ENCODE data around the gene RFNG. TPM values are rescaled to one million over a fixed set of nuclear protein-coding genes. Genes with fewer than 3 reads are reported as not detected.
A peak's percentile ranks its signal among the peaks of the same experiment; 100 is the strongest.

Gene RFNG
- total RNA-seq, 1 experiment from 2014 or later, result 46.7 TPM

- Histone ChIP-seq H3K4me3 (ENCODE audit: low read length) (peak within 1 kb of the TSS; percentile 94), H4K20me1 (ENCODE audit: low read length) (no peaks in the 10 kb centered on the region), H3K27ac (ENCODE audit: low read length) (peak within 1 kb of the TSS; percentile 20), H3F3A (ENCODE audit: low read length, unreplicated experiment) (no peaks in the 10 kb centered on the region), H3K9me3 (ENCODE audit: low read length) (no peaks in the 10 kb centered on the region), H3K4me2 (ENCODE audit: low read length) (peak within 1 kb of the TSS; percentile 99), H2AFZ (ENCODE audit: low read length) (peak within 1 kb of the TSS; percentile 96), H3K79me2 (ENCODE audit: low read length) (peaks cover 29% of the 10 kb centered on the region), H3K4me1 (ENCODE audit: insufficient read depth, low read length) (peaks cover 17% of the 10 kb centered on the region), H3K9me2 (replicated peaks; ENCODE audit: low read length) (no peaks in the 10 kb centered on the region), H3K27me3 (ENCODE audit: low read length) (no peaks in the 10 kb centered on the region), H3K36me3 (ENCODE audit: low read depth, low read length) (peaks cover 17% of the 10 kb centered on the region), H3K9ac (ENCODE audit: low read length) (peak within 1 kb of the TSS; percentile 99)
- DNase-seq (peak; percentile 51), ATAC-seq (peak; percentile 66)
- TSS peak; percentile 82 for BruUV-seq (replicated peaks)
- intact Hi-C loops (cut with micrococcal nuclease), result no loop called here
- CTCF ChIA-PET, result interaction anchor here (0.5 to 1.1 kb wide), 2 partner anchors 15 to 28 kb away, joined by 3 read pairs; partner anchors contain the start of gene DCXR
- TF ChIP-seq EZH2 (IDR thresholded peaks at IDR 0.05; ENCODE audit: low read length, unreplicated experiment), result no peak
- POLR2A ChIA-PET (ENCODE audit: unreplicated experiment), result interaction anchor here (0.7 kb wide), 1 partner anchor 28 kb away, joined by 4 read pairs; the partner anchor contains the start of gene DCXR
Measured at GRCh38 chr17:82065638-82066303, 14.2 kb upstream of the RFNG start, which contains the start of gene DUS1L. TSS of gene DUS1L (minus strand) at chr17:82065804. CDS start at chr17:82065059, 745 bp downstream.

- Histone ChIP-seq H3K9ac (ENCODE audit: low read length) (peak overlapping the region; percentile 99), H3K4me2 (ENCODE audit: low read length) (peak overlapping the region; percentile 99), H2AFZ (ENCODE audit: low read length) (no peak overlapping the region), H3K9me2 (replicated peaks; ENCODE audit: low read length) (no peaks in the 10 kb centered on the region), H3F3A (ENCODE audit: low read length, unreplicated experiment) (no peaks in the 10 kb centered on the region), H4K20me1 (ENCODE audit: low read length) (no peaks in the 10 kb centered on the region), H3K36me3 (ENCODE audit: low read depth, low read length) (peaks cover 20% of the 10 kb centered on the region), H3K27ac (ENCODE audit: low read length) (peak overlapping the region; percentile 20), H3K79me2 (ENCODE audit: low read length) (peaks cover 29% of the 10 kb centered on the region), H3K4me1 (ENCODE audit: insufficient read depth, low read length) (peaks cover 17% of the 10 kb centered on the region), H3K9me3 (ENCODE audit: low read length) (no peaks in the 10 kb centered on the region), H3K27me3 (ENCODE audit: low read length) (no peaks in the 10 kb centered on the region), H3K4me3 (ENCODE audit: low read length) (peak overlapping the region; percentile 94)
- ChIA-PET POLR2A (ENCODE audit: unreplicated experiment) (interaction anchor here (0.5 to 0.7 kb wide), 3 partner anchors 13 to 137 kb away, joined by 3 to 5 read pairs (median 4); partner anchors contain the start of genes DCXR, GPS1 and RFNG), CTCF (interaction anchor here (0.5 to 1.1 kb wide), 2 partner anchors 14 to 27 kb away, joined by 3 read pairs; partner anchors contain the start of gene DCXR)
- no TSS peak for BruUV-seq (replicated peaks)
- ATAC-seq, result peak; percentile 43
- intact Hi-C loops (cut with micrococcal nuclease), result no loop called here
- no peak for DNase-seq
- TF ChIP-seq, protein P1, sequence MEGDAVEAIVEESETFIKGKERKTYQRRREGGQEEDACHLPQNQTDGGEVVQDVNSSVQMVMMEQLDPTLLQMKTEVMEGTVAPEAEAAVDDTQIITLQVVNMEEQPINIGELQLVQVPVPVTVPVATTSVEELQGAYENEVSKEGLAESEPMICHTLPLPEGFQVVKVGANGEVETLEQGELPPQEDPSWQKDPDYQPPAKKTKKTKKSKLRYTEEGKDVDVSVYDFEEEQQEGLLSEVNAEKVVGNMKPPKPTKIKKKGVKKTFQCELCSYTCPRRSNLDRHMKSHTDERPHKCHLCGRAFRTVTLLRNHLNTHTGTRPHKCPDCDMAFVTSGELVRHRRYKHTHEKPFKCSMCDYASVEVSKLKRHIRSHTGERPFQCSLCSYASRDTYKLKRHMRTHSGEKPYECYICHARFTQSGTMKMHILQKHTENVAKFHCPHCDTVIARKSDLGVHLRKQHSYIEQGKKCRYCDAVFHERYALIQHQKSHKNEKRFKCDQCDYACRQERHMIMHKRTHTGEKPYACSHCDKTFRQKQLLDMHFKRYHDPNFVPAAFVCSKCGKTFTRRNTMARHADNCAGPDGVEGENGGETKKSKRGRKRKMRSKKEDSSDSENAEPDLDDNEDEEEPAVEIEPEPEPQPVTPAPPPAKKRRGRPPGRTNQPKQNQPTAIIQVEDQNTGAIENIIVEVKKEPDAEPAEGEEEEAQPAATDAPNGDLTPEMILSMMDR (conservative IDR thresholded peaks at IDR 0.05; ENCODE audit: low read depth, low read length), result no peak
- TF ChIP-seq EZH2 (IDR thresholded peaks at IDR 0.05; ENCODE audit: low read length, unreplicated experiment), result no peak
- no peak for TF ChIP-seq EZH2phosphoT487 (IDR thresholded peaks at IDR 0.05; ENCODE audit: borderline replicate concordance, low read length)
Measured at GRCh38 chr17:82065193-82065637, 13.6 kb upstream of the RFNG start.

GRCh38 chr17:82064433-82065192 lies 13.0 kb upstream of the RFNG start:
- CTCF ChIA-PET, result interaction anchor here (1.1 kb wide), 1 partner anchor 27 kb away, joined by 3 read pairs; the partner anchor contains the start of gene DCXR

More at GRCh38 chr17:82064433-82065192, 13.0 kb upstream of the RFNG start:
- no peaks in the 10 kb centered on the region for H3K9me2 ChIP-seq (replicated peaks; ENCODE audit: low read length)
- intact Hi-C loops (cut with micrococcal nuclease), result no loop called here
- H3K4me2 ChIP-seq (ENCODE audit: low read length), result peak overlapping the region; percentile 99
- ATAC-seq (peak; percentile 51), DNase-seq (peak; percentile 48)
- H3K36me3 ChIP-seq (ENCODE audit: low read depth, low read length), result peaks cover 26% of the 10 kb centered on the region
- H3K9me3 ChIP-seq (ENCODE audit: low read length), result no peaks in the 10 kb centered on the region
- TSS peak; percentile 55 for BruUV-seq (replicated peaks)
- peaks cover 29% of the 10 kb centered on the region for H3K79me2 ChIP-seq (ENCODE audit: low read length)
- H3K9ac ChIP-seq (ENCODE audit: low read length), result peak overlapping the region; percentile 99
- H3F3A ChIP-seq (ENCODE audit: low read length, unreplicated experiment), result no peaks in the 10 kb centered on the region
- peak overlapping the region; percentile 94 for H3K4me3 ChIP-seq (ENCODE audit: low read length)
- no peaks in the 10 kb centered on the region for H4K20me1 ChIP-seq (ENCODE audit: low read length)
- POLR2A ChIA-PET (ENCODE audit: unreplicated experiment), result interaction anchor here (0.5 to 0.7 kb wide), 3 partner anchors 13 to 138 kb away, joined by 3 to 5 read pairs (median 4); partner anchors contain the start of genes DCXR, GPS1 and RFNG
- peak overlapping the region; percentile 20 for H3K27ac ChIP-seq (ENCODE audit: low read length)
- no peak overlapping the region for H2AFZ ChIP-seq (ENCODE audit: low read length)
- no peaks in the 10 kb centered on the region for H3K27me3 ChIP-seq (ENCODE audit: low read length)
- peaks cover 17% of the 10 kb centered on the region for H3K4me1 ChIP-seq (ENCODE audit: insufficient read depth, low read length)
- TF ChIP-seq EZH2phosphoT487 (IDR thresholded peaks at IDR 0.05; ENCODE audit: borderline replicate concordance, low read length), result no peak
- TF ChIP-seq EZH2 (IDR thresholded peaks at IDR 0.05; ENCODE audit: low read length, unreplicated experiment), result no peak
- TF ChIP-seq, protein P1 (conservative IDR thresholded peaks at IDR 0.05; ENCODE audit: low read depth, low read length), result no peak
